Testis (tissue), 3 donors: ENCODE data around the gene MAMSTR. TPM values are rescaled to one million over a fixed set of nuclear protein-coding genes. Genes with fewer than 3 reads are reported as not detected.

ENCODE experiments used
- DNase-seq: peaks from one replicate; pipeline ENCODE4 v3.0.0-alpha.2; 2019
- H3K27ac ChIP-seq, 2 donors: fragments of 200-600 bp; sonication (generic); one replicate each; pipeline ENCODE4 v1.5.1; 2019
- H3K27me3 ChIP-seq: fragments of 200-600 bp; sonication (generic); one replicate; pipeline ENCODE4 v1.5.1; 2019
- H3K36me3 ChIP-seq: fragments of 200-600 bp; sonication (generic); one replicate; pipeline ENCODE4 v1.5.1; 2017; ENCODE audit warnings: low read depth; ENCODE audit errors: missing control alignments
- H3K4me1 ChIP-seq: fragments of 200-600 bp; sonication (generic); one replicate; pipeline ENCODE4 v1.5.1; 2019
- H3K4me3 ChIP-seq, 2 donors: fragments of 200-600 bp; sonication (generic); one replicate each; pipeline ENCODE4 v1.5.1; 2017 to 2019
- H3K9me3 ChIP-seq: fragments of 200-600 bp; sonication (generic); one replicate; pipeline ENCODE4 v1.5.1; 2017
- POLR2A ChIP-seq: fragments of 450-650 bp; IDR thresholded peaks from one replicate; pipeline ENCODE4 v1.6.1; 2017; ENCODE audit warnings: antibody characterized with exemption, mild to moderate bottlenecking, moderate library complexity
- WGBS, 2 donors: methylation state at CpG; one replicate each; pipeline ENCODE4 v1.1.5; 2018; 5-methylcytosine and 5-hydroxymethylcytosine counted together
- intact Hi-C: fragments of 100-400 bp; cut with DNase I; formaldehyde crosslinking; loops from one replicate; pipeline ENCODE4 v1.15.1; 2023; ENCODE audit warnings: low total_unique reads
- polyA plus RNA-seq: library from polyadenylated mRNA; stranded (reverse); fragments of 350-450 nt; fragmentation: Illumina TruSeq; extraction: RNeasy Lipid Tissue Mini Kit (QIAGEN cat#74804); gene quantifications from one replicate; pipeline ENCODE4 v1.2.3, GENCODE V29; 2014; ENCODE audit warnings: low read depth, low replicate concordance; ENCODE audit not compliant: insufficient read depth
- total RNA-seq, 2 donors: library from RNA; depleted of rRNA; stranded (reverse); fragments of >200 nt; gene quantifications; one replicate each; pipeline ENCODE4 v1.2.3, GENCODE V29; 2016
- TF ChIP-seq, protein P1 (sequence below), 3 experiments: fragments of 450-650 bp in 2 of 3; fragments of 200-600 bp in 1 of 3; sonication (generic) in 1 of 3; IDR thresholded peaks; one replicate each; pipeline ENCODE4 v1.5.1; 2016 to 2019; ENCODE audit warnings: antibody characterized with exemption in 3 of 3, mild to moderate bottlenecking in 2 of 3, moderate library complexity in 1 of 3

Gene MAMSTR
- total and polyA plus RNA-seq, 3 donors from 2014 or later: 15.0 to 21.8 (median 21.8) TPM

DNA sequence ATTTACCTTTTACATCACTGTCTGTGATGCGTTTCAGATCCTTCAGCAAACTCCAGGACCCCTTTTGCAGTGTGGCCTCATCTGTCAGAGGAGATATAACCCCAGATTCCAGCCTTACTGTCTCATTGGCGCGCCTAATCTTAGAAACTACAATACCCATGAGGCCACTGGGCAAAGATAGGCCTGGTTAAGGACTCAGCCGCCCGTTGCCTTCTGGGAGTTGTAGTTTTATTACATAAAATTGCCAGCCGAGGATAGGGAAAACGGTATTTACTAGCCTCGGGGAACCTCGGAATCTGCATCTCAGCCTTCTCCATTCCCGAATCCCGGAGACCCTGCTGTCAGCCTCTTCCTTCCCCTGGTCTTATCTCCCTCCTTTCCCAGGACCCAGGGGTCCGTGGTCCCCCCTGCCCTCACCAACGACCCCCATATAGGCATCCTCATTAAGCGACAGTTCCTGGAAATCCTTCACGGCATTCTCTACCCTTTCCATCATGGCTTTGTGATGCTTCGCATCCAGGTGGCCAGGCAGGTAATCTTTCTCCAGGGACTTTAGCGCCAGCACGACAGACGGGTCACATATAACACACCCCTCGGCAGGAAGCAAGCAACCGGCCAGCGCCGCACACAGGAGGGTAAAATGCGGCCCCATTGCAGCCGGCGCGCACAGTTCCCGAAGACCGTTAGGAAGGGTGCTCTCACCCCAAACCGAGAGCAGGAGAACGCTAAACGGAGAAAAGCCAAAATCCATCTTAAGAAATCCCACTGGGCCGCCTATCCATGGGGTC lies 25.9 kb upstream of the MAMSTR start:
- Histone ChIP-seq H3K27ac (no peak overlapping the region), H3K27me3 (no peaks in the 10 kb centered on the region), H3K9me3 (no peaks in the 10 kb centered on the region), H3K4me3 (peak overlapping the region; percentile 1 to 18), H3K4me1 (peaks cover 13% of the 10 kb centered on the region), H3K36me3 (no peaks in the 10 kb centered on the region)
- 16 to 17% methylated on average over 28 to 33 of the region's 33 CpGs for WGBS, 2 donors
- TF ChIP-seq POLR2A: no peak
- TF ChIP-seq, protein P1, sequence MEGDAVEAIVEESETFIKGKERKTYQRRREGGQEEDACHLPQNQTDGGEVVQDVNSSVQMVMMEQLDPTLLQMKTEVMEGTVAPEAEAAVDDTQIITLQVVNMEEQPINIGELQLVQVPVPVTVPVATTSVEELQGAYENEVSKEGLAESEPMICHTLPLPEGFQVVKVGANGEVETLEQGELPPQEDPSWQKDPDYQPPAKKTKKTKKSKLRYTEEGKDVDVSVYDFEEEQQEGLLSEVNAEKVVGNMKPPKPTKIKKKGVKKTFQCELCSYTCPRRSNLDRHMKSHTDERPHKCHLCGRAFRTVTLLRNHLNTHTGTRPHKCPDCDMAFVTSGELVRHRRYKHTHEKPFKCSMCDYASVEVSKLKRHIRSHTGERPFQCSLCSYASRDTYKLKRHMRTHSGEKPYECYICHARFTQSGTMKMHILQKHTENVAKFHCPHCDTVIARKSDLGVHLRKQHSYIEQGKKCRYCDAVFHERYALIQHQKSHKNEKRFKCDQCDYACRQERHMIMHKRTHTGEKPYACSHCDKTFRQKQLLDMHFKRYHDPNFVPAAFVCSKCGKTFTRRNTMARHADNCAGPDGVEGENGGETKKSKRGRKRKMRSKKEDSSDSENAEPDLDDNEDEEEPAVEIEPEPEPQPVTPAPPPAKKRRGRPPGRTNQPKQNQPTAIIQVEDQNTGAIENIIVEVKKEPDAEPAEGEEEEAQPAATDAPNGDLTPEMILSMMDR (IDR thresholded peaks at IDR 0.05): no peak
- DNase-seq: peak; percentile 91
- intact Hi-C loops: no loop called here

DNA sequence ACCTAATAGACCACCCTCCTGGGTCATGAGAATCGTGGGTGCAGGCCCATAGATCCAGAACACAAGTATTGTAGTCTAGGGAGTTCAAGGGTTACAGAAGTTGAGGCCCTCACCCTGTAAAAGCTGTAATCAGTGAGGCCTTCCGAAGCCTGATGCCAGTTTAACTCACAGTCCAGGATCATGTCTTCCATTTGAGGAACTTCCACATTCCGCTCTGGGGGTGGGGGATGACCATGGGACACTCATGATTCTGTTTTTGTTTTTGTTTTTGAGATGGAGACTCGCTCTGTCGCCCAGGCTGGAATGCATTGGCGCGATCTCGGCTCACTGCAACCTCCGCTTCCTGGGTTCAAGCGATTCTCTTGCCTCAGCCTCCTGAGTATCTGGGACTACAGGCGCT lies 22.6 kb upstream of the MAMSTR start:
- WGBS, 2 donors: 83 to 91% methylated on average over 5 to 11 of the region's 11 CpGs
- Histone ChIP-seq H3K27ac (no peak overlapping the region), H3K27me3 (no peaks in the 10 kb centered on the region), H3K9me3 (no peaks in the 10 kb centered on the region), H3K4me1 (peaks cover under 1% of the 10 kb centered on the region), H3K36me3 (no peaks in the 10 kb centered on the region), H3K4me3 (no peak overlapping the region)
- TF ChIP-seq, protein P1 (IDR thresholded peaks at IDR 0.05): no peak
- no peak for TF ChIP-seq POLR2A
- intact Hi-C loops: no loop called here
- no peak for DNase-seq

DNA sequence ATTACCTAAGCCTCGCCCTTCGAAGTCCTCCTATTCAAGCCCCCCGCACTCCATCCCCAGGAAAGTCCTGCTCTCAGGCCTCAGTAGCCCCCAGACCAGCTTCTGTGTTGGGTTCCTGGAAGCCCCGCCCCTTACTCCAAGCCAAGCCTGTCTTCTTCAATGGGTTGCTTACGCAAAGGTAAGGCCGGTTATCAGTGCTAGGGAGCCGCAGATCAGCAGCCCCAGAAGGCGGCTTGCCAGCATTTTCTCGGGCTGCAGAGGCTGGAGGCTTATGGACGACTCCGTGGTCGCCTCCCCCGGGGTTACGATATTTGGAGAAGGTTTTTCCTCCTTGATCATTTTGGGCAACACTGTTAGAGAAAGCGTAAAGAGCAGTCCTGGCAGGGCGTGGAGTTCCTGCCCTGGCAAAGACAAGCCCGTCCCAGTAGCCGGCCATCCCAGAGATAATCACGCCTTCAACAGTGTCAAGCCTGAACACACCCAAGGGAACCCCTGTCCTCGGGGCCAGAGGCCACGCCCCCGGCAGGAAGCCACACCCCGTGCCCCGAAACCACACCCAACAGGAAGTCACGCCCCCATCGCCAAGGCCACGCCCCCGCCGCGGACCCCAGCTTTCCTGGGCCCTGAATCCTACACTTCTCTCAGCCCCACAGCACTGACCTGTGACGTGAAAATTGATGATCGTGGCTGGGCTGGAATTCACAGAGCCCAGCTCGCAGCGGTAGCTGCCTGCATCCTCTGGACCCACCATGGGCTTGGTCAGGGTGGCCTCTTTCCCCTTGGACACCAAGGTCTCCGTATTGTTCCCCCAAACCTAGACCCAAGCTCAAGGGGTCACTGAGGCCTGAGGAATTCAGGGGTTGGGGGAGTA lies 21.8 kb upstream of the MAMSTR start:
- no peak for TF ChIP-seq POLR2A
- TF ChIP-seq, protein P1 (IDR thresholded peaks at IDR 0.05): no peak
- no peak overlapping the region for H3K4me3 ChIP-seq
- intact Hi-C loops: no loop called here
- no peaks in the 10 kb centered on the region for H3K27me3 ChIP-seq
- no peaks in the 10 kb centered on the region for H3K9me3 ChIP-seq
- DNase-seq: peak; percentile 66
- H3K27ac ChIP-seq: peak overlapping the region in 1 of 2 donors; percentile 44
- no peaks in the 10 kb centered on the region for H3K36me3 ChIP-seq
- 36 to 42% methylated on average over 19 to 34 of the region's 35 CpGs for whole genome bisulfite sequencing, 2 donors
- H3K4me1 ChIP-seq: no peaks in the 10 kb centered on the region

DNA sequence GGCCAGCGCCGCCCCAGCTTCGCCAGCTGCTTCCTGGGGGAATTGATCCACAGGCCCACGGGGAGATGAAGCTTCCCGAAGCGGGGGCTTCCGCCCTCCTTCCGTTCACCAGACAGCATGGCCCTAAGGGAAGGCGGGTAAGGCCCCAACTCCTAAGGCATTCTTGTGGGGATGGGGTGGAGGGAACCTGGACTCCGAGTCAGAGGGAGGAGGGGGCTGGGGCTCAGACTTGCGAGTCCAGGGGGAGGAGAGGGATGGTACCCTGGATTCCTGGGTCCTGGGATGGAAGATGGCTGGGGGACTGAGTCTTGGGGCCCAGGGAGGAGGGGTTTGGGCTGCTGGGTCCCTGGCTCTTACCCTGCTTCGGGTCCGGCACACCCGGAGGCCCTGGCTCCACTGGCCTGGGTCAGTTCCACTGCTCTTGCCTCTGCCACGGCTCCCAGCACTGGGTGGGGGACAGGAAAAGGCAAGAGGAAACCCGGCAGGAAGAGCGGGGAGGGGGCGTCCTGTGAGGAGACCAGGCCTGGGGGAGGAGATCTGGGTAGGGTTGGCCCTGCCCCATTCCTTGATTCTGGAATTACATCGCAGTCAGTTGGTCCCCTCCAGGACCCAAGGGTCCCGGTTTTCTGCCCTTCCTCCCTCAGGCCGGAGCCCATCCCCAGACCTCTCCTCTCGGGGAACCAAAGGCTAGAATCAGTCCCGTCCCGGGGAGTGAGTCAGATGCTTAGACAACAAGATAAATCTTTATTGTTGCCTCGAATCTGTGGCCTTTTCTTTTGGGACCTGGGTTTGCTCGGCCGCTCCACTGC lies 20.8 kb upstream of the MAMSTR start, which contains the start of gene RASIP1:
Gene RASIP1, minus strand, starts transcription at position 447 of the 809 bp plus-strand sequence. Its CDS starts 328 bp downstream, at position 119.
- Histone ChIP-seq H3K36me3 (no peaks in the 10 kb centered on the region), H3K27me3 (no peaks in the 10 kb centered on the region), H3K9me3 (no peaks in the 10 kb centered on the region), H3K27ac (peak within 1 kb of the TSS in 1 of 2 donors; percentile 59), H3K4me1 (no peaks in the 10 kb centered on the region), H3K4me3 (peak within 1 kb of the TSS; percentile 52 to 54)
- intact Hi-C loops: no loop called here
- DNase-seq: no peak
- TF ChIP-seq, protein P1 (IDR thresholded peaks at IDR 0.05): no peak
- no peak for TF ChIP-seq POLR2A
- 50 to 57% methylated on average over 14 to 27 of the region's 27 CpGs for WGBS, 2 donors
